Cortex of kidney (tissue), 1 donor: ENCODE data around the gene CCDC69.
"Not testable (repeated sequence)": the region's sequence is repeated elsewhere in the genome, so short reads cannot be mapped to it uniquely, and the experiment has no call there.

Experiments used
- DNase-seq: peaks from one replicate; lab custom pipeline; 2025; lab: John Stamatoyannopoulos, UW

The CCDC69 gene

DNA sequence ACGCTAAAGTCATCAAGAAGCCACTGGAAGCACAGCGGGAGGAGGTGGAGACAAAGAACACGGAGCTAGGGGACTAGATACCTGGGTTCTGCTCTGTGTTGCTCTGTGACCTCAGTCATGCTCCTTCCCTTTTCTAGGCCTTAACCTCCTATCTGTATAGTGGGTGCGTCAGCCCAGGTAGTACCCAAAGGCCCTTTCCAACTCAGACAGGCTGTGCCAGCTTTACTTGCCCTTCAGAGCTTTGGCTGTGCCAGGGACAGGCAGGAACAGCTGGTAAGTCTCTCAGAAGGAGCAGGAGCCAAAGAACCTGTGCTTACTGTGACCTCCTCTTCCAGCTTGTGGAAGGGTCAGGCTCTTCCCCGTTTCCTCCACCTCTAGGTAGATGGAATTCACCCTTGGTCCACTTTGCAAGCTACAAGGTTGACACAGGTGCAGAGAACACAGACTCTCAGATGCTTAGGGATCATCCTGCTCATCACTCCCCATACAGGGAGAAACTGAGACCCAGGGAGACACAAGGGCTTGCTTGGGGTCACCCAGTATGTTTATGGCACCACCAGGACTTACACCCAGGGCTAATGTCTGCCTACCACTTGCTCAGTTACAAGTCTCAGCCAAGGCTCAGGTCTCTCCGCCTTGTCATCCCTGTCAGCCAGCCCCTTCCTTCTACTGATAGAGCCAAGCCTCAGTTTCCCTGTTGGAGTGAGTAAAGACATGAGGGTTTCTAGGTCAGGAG, 1.7 kb downstream of the CCDC69 start:
- no peak for DNase-seq

DNA sequence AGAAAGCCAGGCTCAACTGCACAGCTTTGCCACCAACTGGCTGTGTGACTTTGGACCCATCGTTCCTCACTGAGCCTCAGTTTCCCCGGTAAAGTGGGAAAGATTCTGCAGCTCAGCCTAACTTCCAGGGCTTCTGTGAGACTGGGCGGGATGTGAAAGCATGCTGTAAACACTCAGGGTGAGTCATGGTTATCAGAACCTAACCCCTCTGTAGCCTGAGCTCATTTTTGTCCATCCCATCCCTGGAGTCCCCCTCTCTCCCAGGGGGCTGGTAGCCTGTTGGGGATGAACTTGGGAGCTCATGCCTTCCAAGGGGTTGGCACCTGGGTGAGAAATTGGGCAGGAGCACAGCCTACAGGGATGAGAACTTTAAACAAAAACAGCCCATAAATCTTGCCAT, 2.3 kb downstream of the CCDC69 start:
- no peak for DNase-seq

GRCh38 chr5:151219789-151220188, 4.1 kb downstream of the CCDC69 start:
- no peak for DNase-seq

DNA sequence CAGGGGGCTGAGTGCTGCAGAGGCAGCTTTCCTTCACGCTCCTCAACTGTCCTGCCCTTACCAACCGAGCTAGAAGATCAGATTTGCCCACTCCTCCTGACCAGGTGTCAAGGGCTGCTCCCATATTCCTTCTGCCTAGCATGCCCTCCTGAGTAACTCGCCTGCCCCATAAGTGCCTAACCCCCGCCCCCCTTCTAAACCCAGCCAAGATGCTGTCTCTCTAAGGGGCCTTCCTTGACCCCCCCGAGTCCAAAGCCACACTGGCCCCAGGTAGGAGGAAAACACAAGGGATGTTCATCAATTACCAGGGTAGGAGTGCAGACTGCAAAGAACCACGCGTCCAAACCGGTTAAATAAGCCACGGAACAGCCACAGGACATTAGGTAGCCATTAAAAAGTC, 4.8 kb downstream of the CCDC69 start:
- no peak for DNase-seq

DNA sequence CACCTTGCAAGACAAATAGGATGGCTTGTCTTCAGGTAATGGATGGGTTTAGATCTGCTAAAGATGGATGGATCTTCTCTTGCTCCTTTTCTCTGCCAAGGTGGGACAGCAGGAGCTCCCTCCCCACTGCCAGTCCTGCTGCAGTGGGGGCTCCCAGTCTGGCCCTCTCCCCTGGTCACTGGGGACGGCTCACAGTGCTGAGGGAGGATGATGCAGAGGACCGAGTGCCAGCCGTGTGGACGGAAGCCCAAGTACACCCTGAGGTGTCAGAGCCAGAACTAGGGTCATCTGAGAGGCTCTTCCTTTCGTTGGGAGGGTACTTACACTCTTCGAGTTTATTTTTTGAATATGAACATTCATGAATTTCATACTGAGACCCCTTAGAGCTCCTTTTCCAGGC, 5.7 kb downstream of the CCDC69 start:
- DNase-seq: no peak

- no peak for DNase-seq
Measured at GRCh38 chr5:151216781-151217180, 7.1 kb downstream of the CCDC69 start.

- DNase-seq: no peak
Measured at GRCh38 chr5:151215546-151215880, 8.4 kb downstream of the CCDC69 start.

GRCh38 chr5:151214614-151215545, 9.0 kb downstream of the CCDC69 start:
- no peak for DNase-seq

- DNase-seq: no peak
Measured at GRCh38 chr5:151213803-151214613, 9.9 kb downstream of the CCDC69 start.

GRCh38 chr5:151212406-151212798, 11.5 kb downstream of the CCDC69 start:
- no peak for DNase-seq

DNA sequence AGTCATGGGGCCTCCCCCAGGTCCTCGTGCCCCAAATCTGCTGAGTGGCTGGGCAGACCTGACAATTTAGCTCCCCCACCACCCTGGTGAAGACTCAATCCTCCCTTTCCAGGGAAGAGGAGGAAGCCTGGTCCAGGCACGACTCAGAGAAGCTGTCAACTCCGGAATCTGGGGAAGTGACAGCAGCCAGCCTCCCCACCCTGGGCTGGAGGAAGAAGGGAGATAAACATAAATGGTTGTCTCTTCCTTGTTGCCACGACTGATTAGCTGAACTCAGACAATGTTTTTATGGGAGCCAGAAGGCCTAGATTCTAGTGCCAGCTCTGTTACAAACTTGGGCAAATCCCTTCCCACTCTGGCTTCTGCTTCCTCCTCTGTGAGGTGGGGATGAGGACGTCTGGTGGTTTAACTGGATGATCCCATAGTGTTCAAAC, 15.4 kb downstream of the CCDC69 start:
- DNase-seq: no peak

GRCh38 chr5:151205411-151205810, 18.5 kb downstream of the CCDC69 start:
- DNase-seq: no peak

DNA sequence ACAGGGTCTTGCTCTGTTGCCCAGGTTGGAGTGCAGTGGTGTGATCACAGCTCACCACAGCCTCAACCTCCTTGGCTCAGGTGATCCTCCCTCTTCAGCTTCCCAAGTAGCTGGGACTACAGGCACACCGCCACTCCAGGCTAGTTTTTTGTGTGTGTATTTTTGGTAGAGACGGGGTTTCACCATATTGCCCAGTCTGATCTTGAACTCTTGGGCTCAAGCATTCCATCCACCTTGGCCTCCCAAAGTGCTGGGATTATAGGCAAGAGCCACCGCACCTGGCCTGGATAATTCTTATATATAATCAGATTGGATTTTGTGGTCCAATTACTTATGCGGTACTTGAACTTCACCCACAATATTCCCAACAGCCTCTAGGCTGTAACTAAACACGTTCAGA, 19.8 kb downstream of the CCDC69 start:
- DNase-seq: no peak

GRCh38 chr5:151202381-151203139, 21.3 kb downstream of the CCDC69 start:
- no peak for DNase-seq

DNA sequence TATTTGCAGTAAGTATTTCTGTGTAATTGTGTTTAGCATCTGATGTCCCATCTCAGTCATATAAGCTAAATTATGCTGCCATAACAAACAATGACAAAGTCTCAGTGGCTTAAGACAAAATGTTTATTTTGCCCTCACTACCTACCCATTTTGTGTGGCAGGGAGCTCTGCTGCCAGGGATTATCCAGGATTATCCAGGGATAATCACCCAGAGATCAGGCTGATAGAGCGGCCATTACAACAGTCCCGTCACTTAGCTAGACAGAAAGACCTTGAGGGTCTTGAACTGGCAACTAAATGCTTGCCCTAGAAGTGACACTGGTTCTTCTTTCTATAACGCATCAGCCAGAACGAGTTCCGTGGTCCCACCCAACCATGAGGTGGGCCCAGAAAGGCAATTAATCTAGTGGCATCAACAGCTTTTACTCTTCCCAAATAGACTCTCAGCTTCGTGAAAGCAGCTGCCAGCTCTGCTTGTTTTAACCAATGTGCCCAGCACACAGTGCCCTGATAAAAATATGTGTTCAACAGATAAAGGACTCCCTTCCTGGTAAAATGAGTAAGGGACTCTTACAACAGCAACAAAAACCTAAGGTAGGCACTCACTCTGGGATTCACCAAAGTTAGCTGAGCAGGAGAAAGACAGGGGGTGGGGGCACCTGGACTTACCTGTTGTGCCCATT, 22.8 kb downstream of the CCDC69 start:
- no peak for DNase-seq

DNA sequence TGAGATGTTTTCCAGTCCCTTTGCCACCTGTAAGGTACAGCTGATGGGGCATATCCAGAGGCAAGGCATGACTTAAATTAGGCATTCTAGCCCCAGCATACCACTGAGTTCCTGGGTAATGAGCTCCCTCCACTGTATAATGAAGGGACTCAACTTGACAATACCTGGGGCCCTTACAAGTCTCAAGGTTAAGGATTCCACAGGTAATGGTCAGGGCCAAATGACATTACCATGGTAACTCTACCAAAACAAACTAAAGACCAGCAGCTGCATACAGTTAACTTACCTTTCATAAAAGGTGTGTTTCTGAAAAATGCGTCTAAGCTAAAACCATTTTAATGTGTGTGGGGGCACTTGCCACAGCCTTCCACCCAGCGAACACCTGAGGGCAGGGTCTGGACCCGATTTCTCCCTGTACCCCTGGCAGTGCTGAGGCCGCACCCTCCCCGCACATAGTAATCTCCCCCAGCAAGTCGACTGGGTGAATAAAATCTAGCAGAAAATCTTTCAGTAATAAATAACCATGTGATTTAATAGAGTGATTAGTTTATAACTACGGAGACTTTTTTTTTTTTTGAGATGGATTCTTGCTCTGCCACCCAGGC, 24.2 kb downstream of the CCDC69 start:
- DNase-seq: no peak

- DNase-seq: no peak
Measured at GRCh38 chr5:151198861-151199260, 25.0 kb downstream of the CCDC69 start.

DNA sequence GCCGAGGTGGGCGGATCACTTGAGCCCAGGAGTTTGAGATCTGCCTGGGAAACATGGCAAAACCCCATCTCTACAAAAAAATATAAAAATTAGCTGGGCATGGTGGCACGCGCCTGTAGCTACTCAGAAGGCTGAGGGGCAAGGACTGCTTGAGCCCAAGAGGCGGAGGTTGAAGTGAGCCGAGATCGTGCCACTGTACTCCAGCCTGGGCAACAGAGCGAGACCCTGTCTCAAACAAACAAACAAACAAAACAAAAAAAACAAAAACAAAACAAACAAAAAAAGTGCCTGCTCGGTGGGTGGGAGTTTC, 26.6 kb downstream of the CCDC69 start:
- DNase-seq: not testable (repeated sequence)

DNA sequence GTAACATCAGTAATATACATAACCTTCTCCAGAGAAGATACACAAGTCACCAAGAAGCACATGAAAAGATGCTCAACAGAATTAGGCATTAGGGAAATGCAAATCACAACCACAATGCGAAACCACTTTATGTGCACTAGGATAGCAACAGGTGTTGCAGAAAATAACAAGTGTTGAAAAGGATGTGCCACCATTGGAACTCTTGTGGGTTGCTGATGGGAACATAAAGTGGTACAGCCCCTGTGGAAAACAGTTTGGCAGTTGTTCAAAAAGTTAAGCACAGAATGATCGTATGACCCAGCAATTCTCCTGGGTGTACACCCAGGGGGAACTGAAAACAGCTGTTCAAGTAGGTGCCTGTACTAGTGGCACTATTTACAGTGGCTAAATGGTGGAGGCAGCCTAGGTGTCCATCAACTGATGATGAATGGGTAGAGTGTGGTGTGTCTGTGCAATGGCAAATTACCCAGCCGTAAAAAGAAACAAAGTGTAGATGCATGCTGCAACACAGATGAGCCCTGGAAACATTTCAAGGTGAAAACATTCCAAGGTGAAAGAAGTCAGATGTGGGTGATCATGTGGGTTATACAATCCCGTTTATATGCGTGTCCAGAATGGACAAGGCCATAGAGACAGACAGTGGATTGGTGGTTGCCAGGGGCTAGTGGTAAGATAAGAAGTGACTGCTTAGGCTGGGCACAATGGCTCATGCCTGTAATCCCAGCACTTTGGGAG, 27.2 kb downstream of the CCDC69 start:
- no peak for DNase-seq

- no peak for DNase-seq
Measured at GRCh38 chr5:151195622-151196021, 28.3 kb downstream of the CCDC69 start.
